GM21423 (cell line): ENCODE data around the gene TXNL1.
"Not testable (repeated sequence)": the region's sequence is repeated elsewhere in the genome, so short reads cannot be mapped to it uniquely, and the experiment has no call there.

Experiments used
- ATAC-seq: cut with Tn5 transposase; IDR thresholded peaks from one replicate; pipeline ENCODE4 v1.9.1; 2021; ENCODE audit warnings: mild to moderate bottlenecking, moderate library complexity; ENCODE audit not compliant: unreplicated experiment

The TXNL1 gene

GRCh38 chr18:56638232-56639103 is at the start of gene TXNL1:
TSS of gene TXNL1 (minus strand) at chr18:56638592. CDS start at chr18:56638440, 152 bp downstream.
- ATAC-seq: peak; percentile 96

GRCh38 chr18:56684277-56684676 is 45.9 kb upstream of the TXNL1 start:
- no peak for ATAC-seq

GRCh38 chr18:56678836-56679565 is 40.6 kb upstream of the TXNL1 start:
- no peak for ATAC-seq

GRCh38 chr18:56676639-56677038 is 38.2 kb upstream of the TXNL1 start:
- ATAC-seq: no peak

- ATAC-seq: no peak
These were observed 34.6 kb upstream of the TXNL1 start for GRCh38 chr18:56672981-56673380.

- ATAC-seq: no peak
These were observed 34.0 kb upstream of the TXNL1 start for GRCh38 chr18:56672391-56672790.

- ATAC-seq: no peak
These were observed 24.5 kb upstream of the TXNL1 start for GRCh38 chr18:56662902-56663301.

GRCh38 chr18:56662502-56662901 is 24.1 kb upstream of the TXNL1 start:
- ATAC-seq: no peak

- ATAC-seq: no peak
These were observed 23.6 kb upstream of the TXNL1 start for GRCh38 chr18:56662063-56662408.

- no peak for ATAC-seq
These were observed 23.1 kb upstream of the TXNL1 start for GRCh38 chr18:56661360-56662062.

- no peak for ATAC-seq
These were observed 22.3 kb upstream of the TXNL1 start for GRCh38 chr18:56660655-56661054.

GRCh38 chr18:56659111-56659510 is 20.7 kb upstream of the TXNL1 start:
- no peak for ATAC-seq

GRCh38 chr18:56658261-56658660 is 19.9 kb upstream of the TXNL1 start:
- no peak for ATAC-seq

GRCh38 chr18:56654280-56654679 is 15.9 kb upstream of the TXNL1 start:
- ATAC-seq: not testable (repeated sequence)

- ATAC-seq: no peak
These were observed 14.4 kb upstream of the TXNL1 start for GRCh38 chr18:56652802-56653201.

- ATAC-seq: no peak
These were observed 13.3 kb upstream of the TXNL1 start for GRCh38 chr18:56651771-56652092.

GRCh38 chr18:56650944-56651770 is 12.8 kb upstream of the TXNL1 start, which contains the start of gene WDR7:
TSS of gene WDR7 (plus strand) at chr18:56651359. CDS start at chr18:56672516, 21,157 bp downstream.
- peak; percentile 94 for ATAC-seq

GRCh38 chr18:56649996-56650395 is 11.6 kb upstream of the TXNL1 start:
- no peak for ATAC-seq

GRCh38 chr18:56647951-56648893 is 9.8 kb upstream of the TXNL1 start:
- no peak for ATAC-seq

GRCh38 chr18:56647071-56647470 is 8.7 kb upstream of the TXNL1 start:
- no peak for ATAC-seq
